ENCODE measurements around the gene TRIM10.
"Not testable (repeated sequence)": the region's sequence is repeated elsewhere in the genome, so short reads cannot be mapped to it uniquely, and the experiment has no call there.

Gene TRIM10

GRCh38 chr6:30152910-30153610 is 8.0 kb downstream of the TRIM10 start:
- no peak for DNase-seq (ENCODE audit: low read depth in 3 of 3)

- no peak for DNase-seq (ENCODE audit: low read depth in 3 of 3)
Observed at GRCh38 chr6:30152016-30152673, 8.9 kb downstream of the TRIM10 start.

GRCh38 chr6:30151580-30151979 is 9.4 kb downstream of the TRIM10 start:
- no peak for DNase-seq (ENCODE audit: low read depth in 3 of 3)

GRCh38 chr6:30150671-30151395 is 10.2 kb downstream of the TRIM10 start:
- DNase-seq (ENCODE audit: low read depth in 3 of 3) = no peak

- DNase-seq (ENCODE audit: low read depth in 3 of 3) = no peak
Observed at GRCh38 chr6:30149858-30150550, 11.0 kb downstream of the TRIM10 start.

GRCh38 chr6:30149234-30149633 is 11.8 kb downstream of the TRIM10 start:
- no peak for DNase-seq (ENCODE audit: low read depth in 3 of 3)

GRCh38 chr6:30147096-30147495 is 13.9 kb downstream of the TRIM10 start:
- DNase-seq (ENCODE audit: low read depth in 3 of 3) = no peak

- no peak for DNase-seq (ENCODE audit: low read depth in 3 of 3)
Observed at GRCh38 chr6:30145818-30146217, 15.2 kb downstream of the TRIM10 start.

GRCh38 chr6:30144811-30145210 is 16.2 kb downstream of the TRIM10 start:
- DNase-seq (ENCODE audit: low read depth in 3 of 3) = no peak

GRCh38 chr6:30143780-30144179 is 17.2 kb downstream of the TRIM10 start:
- DNase-seq (ENCODE audit: low read depth in 3 of 3) = no peak

- no peak for DNase-seq (ENCODE audit: low read depth in 3 of 3)
Observed at GRCh38 chr6:30142665-30143064, 18.3 kb downstream of the TRIM10 start.

- DNase-seq (ENCODE audit: low read depth in 3 of 3) = not testable (repeated sequence)
Observed at GRCh38 chr6:30140240-30140639, 20.8 kb downstream of the TRIM10 start.

- no peak for DNase-seq (ENCODE audit: low read depth in 3 of 3)
Observed at GRCh38 chr6:30136570-30137286, 24.3 kb downstream of the TRIM10 start.

GRCh38 chr6:30135757-30136156 is 25.3 kb downstream of the TRIM10 start, which contains the start of gene TRIM40:
Gene TRIM40, plus strand, starts transcription at chr6:30136140. Its CDS starts 897 bp downstream, at chr6:30137037.
- DNase-seq (ENCODE audit: low read depth in 3 of 3) = no peak

GRCh38 chr6:30135147-30135546 is 25.9 kb downstream of the TRIM10 start:
- DNase-seq (ENCODE audit: low read depth in 3 of 3) = no peak

- DNase-seq (ENCODE audit: low read depth in 3 of 3) = no peak
Observed at GRCh38 chr6:30131947-30132497, 29.0 kb downstream of the TRIM10 start.

- peak; percentile 39 to 60 (median 48) for DNase-seq (ENCODE audit: low read depth in 3 of 3)
Observed at GRCh38 chr6:30130887-30131862, 29.8 kb downstream of the TRIM10 start.

- DNase-seq (ENCODE audit: low read depth in 3 of 3) = no peak
Observed at GRCh38 chr6:30130179-30130679, 30.8 kb downstream of the TRIM10 start.

- DNase-seq (ENCODE audit: low read depth in 3 of 3) = no peak
Observed at GRCh38 chr6:30129265-30130178, 31.5 kb downstream of the TRIM10 start.

Measured in stimulated activated CD4-positive, alpha-beta T cell treated with anti-CD3 and anti-CD28 coated beads, TNF-alpha, amount 100 ng/mL, for 24 hours (primary cell).